ENCODE results near the gene FECH.
"Not testable (repeated sequence)": the region's sequence is repeated elsewhere in the genome, so short reads cannot be mapped to it uniquely, and the experiment has no call there.

FECH gene

DNA sequence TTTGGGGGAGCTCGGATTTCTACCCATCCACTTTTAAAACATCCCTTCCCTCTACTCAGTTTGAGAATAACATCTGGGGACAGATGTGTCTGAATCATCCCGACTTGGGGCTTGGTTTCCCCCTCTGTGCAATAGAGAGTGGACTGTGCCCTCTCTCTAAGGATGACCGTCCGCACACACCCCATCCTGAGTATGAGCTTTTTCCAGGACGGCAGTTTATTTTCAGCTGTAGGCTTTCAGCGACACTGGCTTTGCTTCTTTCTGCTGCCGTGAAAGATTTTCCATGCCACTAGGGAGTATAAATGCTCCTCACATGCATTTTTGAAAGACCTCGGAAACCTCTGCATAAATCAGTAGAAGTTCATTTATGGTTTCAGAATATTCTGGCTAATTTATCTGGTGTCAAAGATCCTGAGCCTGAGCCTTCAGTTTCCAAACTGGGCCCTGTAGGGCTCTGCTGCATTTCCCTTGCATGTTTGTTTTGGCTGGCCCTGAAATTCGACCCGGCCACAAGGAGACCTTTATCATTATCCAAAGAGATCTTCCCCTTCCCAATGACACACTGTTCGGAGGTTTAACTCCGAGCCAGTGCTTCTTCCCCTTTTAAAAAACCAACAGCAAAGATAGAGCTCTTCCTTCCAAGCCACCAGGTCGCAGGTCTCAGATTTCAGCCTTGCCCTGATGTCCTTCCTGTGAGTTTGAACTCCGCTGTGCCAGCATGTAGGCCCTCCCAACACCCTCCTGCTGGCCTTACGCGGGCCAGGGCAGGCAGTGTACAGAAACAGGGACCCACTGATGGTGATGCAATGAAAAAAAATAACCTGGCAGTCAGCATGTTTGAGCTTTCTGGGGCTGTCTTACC, 53.3 kb downstream of the FECH start:
- no peak for TF ChIP-seq POLR2A (IDR thresholded peaks at IDR 0.05; ENCODE audit: low read depth, low read length)
- no peak for FAIRE-seq
- no peak for DNase-seq (ENCODE audit: insufficient read length, low spot score)

DNA sequence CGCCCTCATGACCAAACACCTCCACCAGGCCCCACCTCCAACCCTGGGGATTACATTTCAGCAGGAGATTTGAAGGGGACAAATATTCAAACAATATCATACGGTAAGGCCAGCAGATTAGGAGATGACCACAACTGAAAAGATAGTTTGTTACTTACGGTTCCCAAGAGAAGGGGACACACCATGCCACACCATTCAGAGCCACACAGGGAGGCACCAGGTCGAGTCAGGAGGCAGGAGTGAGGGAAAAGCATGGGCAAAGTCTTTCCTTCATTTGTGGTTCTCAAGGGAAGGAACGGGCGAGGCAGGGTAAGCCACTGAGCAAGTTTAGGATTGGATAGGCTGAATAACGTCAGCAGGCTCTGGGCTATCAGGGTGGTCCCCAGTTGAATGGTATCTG, 57.4 kb downstream of the FECH start:
- TF ChIP-seq POLR2A (IDR thresholded peaks at IDR 0.05; ENCODE audit: low read depth, low read length) = no peak
- FAIRE-seq (no peak), DNase-seq (ENCODE audit: insufficient read length, low spot score) (no peak)

DNA sequence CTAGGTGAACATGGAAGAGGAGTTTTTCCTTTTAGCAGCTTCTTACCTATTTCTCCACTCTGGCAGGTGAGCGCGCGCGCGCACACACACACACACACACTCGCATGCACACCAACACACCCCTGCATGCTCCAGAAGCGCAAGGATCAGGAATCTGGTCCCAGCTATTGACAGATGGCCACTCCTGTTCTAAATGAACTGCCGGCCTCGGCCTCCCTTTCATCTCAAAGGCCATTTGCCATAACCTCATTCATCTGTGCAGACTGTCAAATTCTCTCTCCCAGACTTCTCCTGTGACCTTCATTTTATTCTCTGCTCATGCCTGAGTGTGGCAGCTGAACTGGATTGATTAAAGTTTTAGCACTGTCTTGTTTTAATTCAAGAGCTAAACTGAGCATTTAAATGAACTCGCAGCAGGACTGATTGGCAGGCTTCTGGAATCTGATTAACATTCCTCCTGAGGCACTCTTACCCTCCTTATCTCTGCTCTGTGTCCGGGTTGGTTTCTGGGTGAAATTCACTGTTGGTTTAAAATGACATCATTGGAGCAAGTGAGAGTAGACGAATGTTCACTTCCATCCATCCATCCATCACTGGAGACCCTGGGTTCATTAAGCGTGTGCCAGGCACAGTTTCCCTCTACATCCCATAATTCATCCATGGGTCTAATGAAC, 58.8 kb downstream of the FECH start:
- TF ChIP-seq POLR2A (IDR thresholded peaks at IDR 0.05; ENCODE audit: low read depth, low read length) = no peak
- DNase-seq (ENCODE audit: insufficient read length, low spot score) (no peak), FAIRE-seq (no peak)

DNA sequence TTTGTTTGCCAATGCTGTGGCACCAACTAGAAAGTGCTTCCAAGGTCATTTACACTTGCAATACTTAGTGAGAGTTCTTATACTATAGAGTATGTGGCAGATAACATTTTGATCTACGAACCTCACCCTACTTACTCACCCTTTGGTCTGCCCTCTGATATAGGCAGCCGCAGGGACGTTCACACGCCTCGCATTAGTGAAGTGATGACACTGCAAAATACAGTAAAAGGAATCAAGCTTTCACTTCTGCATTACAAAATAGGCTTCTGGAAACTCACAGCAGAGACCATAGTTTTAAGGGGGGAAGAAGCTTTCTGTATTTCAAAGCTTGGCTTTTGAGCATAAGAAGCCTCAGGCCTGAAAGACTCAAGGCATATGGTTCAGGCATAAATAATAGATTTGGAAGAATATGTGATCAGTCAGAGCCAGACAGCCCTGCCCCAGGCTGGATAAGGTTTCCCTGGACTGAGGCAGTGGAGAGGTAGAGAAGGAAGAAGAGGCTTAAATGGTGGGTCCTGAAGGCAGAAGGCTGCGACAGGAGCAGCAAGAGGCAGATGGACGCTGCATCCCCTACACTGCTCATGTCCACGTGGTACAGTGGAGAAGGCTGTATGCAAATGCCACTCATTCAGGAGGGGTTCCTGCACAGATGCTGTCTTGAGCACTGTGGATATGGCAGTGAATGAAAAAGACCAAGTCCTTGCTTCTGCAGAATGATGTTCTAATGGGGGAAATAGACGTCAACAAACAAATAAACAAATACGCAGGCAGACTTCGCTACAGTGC, 63.1 kb downstream of the FECH start:
- TF ChIP-seq POLR2A (IDR thresholded peaks at IDR 0.05; ENCODE audit: low read depth, low read length) = no peak
- DNase-seq (ENCODE audit: insufficient read length, low spot score) = no peak
- FAIRE-seq = no peak

GRCh38 chr18:57522348-57522747, 64.2 kb downstream of the FECH start:
- not testable (repeated sequence) for DNase-seq (ENCODE audit: insufficient read length, low spot score); FAIRE-seq

GRCh38 chr18:57519668-57520424, 66.7 kb downstream of the FECH start:
- DNase-seq (ENCODE audit: insufficient read length, low spot score) (no peak), FAIRE-seq (no peak)
- TF ChIP-seq POLR2A (IDR thresholded peaks at IDR 0.05; ENCODE audit: low read depth, low read length) = no peak

DNA sequence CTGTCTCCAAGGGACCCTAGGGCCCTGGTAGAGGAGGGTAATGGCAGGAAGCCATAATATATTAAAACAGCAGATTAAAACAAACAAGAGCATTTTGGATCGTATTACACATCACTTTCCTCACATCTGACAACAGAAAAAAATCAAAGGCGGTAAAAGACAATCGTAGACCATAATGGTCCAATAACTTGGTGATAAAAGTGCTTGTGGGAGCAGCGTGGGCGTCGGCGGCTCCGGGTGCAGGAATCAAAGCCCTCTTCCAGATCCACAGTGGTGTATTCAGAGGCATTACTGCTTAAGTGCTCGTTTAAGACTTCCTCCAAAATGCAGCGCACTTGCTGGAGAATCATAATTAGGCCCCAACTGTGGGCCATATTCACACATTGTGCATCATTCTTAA, 68.0 kb downstream of the FECH start:
- FAIRE-seq = no peak
- no peak for DNase-seq (ENCODE audit: insufficient read length, low spot score)
- no peak for TF ChIP-seq POLR2A (IDR thresholded peaks at IDR 0.05; ENCODE audit: low read depth, low read length)

- DNase-seq (ENCODE audit: insufficient read length, low spot score) = no peak
- no peak for FAIRE-seq
- no peak for TF ChIP-seq POLR2A (IDR thresholded peaks at IDR 0.05; ENCODE audit: low read depth, low read length)
Measured at GRCh38 chr18:57516056-57516455, 70.4 kb downstream of the FECH start.

GRCh38 chr18:57505231-57505630, 81.3 kb downstream of the FECH start:
- no peak for FAIRE-seq
- DNase-seq (ENCODE audit: insufficient read length, low spot score) = no peak
- TF ChIP-seq POLR2A (IDR thresholded peaks at IDR 0.05; ENCODE audit: low read depth, low read length) = no peak

- no peak for TF ChIP-seq POLR2A (IDR thresholded peaks at IDR 0.05; ENCODE audit: low read depth, low read length)
- DNase-seq (ENCODE audit: insufficient read length, low spot score) (no peak), FAIRE-seq (no peak)
Measured at GRCh38 chr18:57502624-57503023, 83.9 kb downstream of the FECH start.

- TF ChIP-seq POLR2A (IDR thresholded peaks at IDR 0.05; ENCODE audit: low read depth, low read length) = no peak
- no peak for FAIRE-seq
- DNase-seq (ENCODE audit: insufficient read length, low spot score) = no peak
Measured at GRCh38 chr18:57498682-57499256, 87.7 kb downstream of the FECH start.

Measured in H54 (cell line).